Hepatocyte (in vitro differentiated cells): ENCODE data around the gene ITFG1. TPM values are rescaled to one million over a fixed set of nuclear protein-coding genes. Genes with fewer than 3 reads are reported as not detected.
"Not testable (repeated sequence)": the region's sequence is repeated elsewhere in the genome, so short reads cannot be mapped to it uniquely, and the experiment has no call there.

Experiments
- DNase-seq: peaks from one replicate; pipeline ENCODE4 v3.0.0-alpha.2; 2016; ENCODE audit warnings: low spot score
- H2AFZ ChIP-seq: fragments of 200-600 bp; sonication (generic); 2 replicates; pipeline ENCODE4 v1.6.0; 2016; ENCODE audit warnings: antibody characterized with exemption, mild to moderate bottlenecking
- H3K27ac ChIP-seq: fragments of 200-600 bp; sonication (generic); 2 replicates; pipeline ENCODE4 v1.5.1; 2016; ENCODE audit warnings: mild to moderate bottlenecking
- H3K27me3 ChIP-seq: fragments of 200-600 bp; sonication (generic); 2 replicates; pipeline ENCODE4 v1.6.1; 2016
- H3K36me3 ChIP-seq: fragments of 200-600 bp; sonication (generic); replicated peaks from 2 replicates; pipeline ENCODE4 v1.5.1; 2016; ENCODE audit warnings: low read depth; ENCODE audit not compliant: insufficient read depth
- H3K4me1 ChIP-seq: fragments of 200-600 bp; sonication (generic); 2 replicates; pipeline ENCODE4 v1.5.1; 2016; ENCODE audit warnings: mild to moderate bottlenecking, moderate library complexity; ENCODE audit not compliant: insufficient read depth
- H3K4me2 ChIP-seq: fragments of 200-600 bp; sonication (generic); 2 replicates; pipeline ENCODE4 v1.6.0; 2016
- H3K4me3 ChIP-seq: fragments of 200-600 bp; sonication (generic); 2 replicates; pipeline ENCODE4 v1.5.1; 2016; ENCODE audit warnings: mild to moderate bottlenecking
- H3K79me2 ChIP-seq: fragments of 200-600 bp; sonication (generic); 2 replicates; pipeline ENCODE4 v1.6.0; 2017; ENCODE audit warnings: mild to moderate bottlenecking
- H3K9me2 ChIP-seq: fragments of 200-600 bp; sonication (generic); replicated peaks from 2 replicates; pipeline ENCODE4 v1.6.0; 2017; ENCODE audit warnings: mild to moderate bottlenecking; ENCODE audit not compliant: insufficient read depth
- H3K9me3 ChIP-seq: fragments of 200-600 bp; sonication (generic); 2 replicates; pipeline ENCODE4 v1.5.1; 2016; ENCODE audit warnings: low read depth, mild to moderate bottlenecking
- H4K20me1 ChIP-seq: fragments of 200-600 bp; sonication (generic); 2 replicates; pipeline ENCODE4 v1.6.0; 2016; ENCODE audit warnings: mild to moderate bottlenecking; ENCODE audit not compliant: insufficient read depth, poor library complexity, severe bottlenecking
- EZH2 ChIP-seq: fragments of 200-600 bp; sonication (generic); IDR thresholded peaks from 2 replicates; pipeline ENCODE4 v1.6.1; 2016; ENCODE audit warnings: antibody characterized with exemption, mild to moderate bottlenecking, borderline replicate concordance
- EZH2phosphoT487 ChIP-seq: fragments of 200-600 bp; sonication (generic); IDR thresholded peaks from one replicate; pipeline ENCODE4 v1.6.1; 2018; ENCODE audit warnings: antibody characterized with exemption, mild to moderate bottlenecking, low read depth, moderate library complexity; ENCODE audit not compliant: unreplicated experiment, severe bottlenecking
- WGBS: methylation state at CpG from one replicate; pipeline ENCODE4 v1.1.6; 2016; ENCODE audit warnings: low lambda C conversion rate; ENCODE audit errors: missing lambda C conversion rate; 5-methylcytosine and 5-hydroxymethylcytosine counted together
- polyA plus RNA-seq: library from polyadenylated mRNA; unstranded; fragments of >200 nt; fragmentation: Nextera tagmentation; extraction: Ambion mirVana; gene quantifications from 2 replicates; pipeline ENCODE4 v1.2.1, GENCODE V29; 2016
- total RNA-seq: library from RNA; depleted of rRNA; stranded (reverse); fragments of >200 nt; gene quantifications from 2 replicates; pipeline ENCODE4 v1.2.3, GENCODE V29; 2014
- TF ChIP-seq, protein P1 (sequence below): fragments of 200-600 bp; sonication (generic); IDR thresholded peaks from 2 replicates; pipeline ENCODE4 v1.5.1; 2016; ENCODE audit warnings: antibody characterized with exemption, mild to moderate bottlenecking; ENCODE audit not compliant: poor library complexity

Gene ITFG1
- total and polyA plus RNA-seq, 2 experiments from 2014 or later: 87.8 to 91.4 TPM

DNA sequence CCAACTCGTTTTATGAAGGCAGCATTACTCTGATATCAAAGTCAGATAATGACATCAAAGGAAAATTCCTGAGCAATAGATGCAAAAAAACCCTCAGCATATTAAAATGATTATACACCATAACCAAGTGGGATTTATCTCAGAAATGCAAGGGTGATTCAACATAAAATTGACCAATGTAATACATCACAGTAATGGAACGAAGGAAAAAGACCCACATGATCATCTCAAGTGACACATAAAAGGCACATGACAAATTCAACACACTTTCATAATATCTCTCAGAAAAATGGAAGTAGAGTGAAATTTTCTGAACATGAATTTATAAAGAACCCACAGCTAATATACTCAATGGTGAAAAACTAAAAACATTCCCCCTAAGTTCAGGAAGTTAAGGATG, 118.8 kb downstream of the ITFG1 start:
- TF ChIP-seq EZH2 (no peak), EZH2phosphoT487 (no peak)
- TF ChIP-seq, protein P1, sequence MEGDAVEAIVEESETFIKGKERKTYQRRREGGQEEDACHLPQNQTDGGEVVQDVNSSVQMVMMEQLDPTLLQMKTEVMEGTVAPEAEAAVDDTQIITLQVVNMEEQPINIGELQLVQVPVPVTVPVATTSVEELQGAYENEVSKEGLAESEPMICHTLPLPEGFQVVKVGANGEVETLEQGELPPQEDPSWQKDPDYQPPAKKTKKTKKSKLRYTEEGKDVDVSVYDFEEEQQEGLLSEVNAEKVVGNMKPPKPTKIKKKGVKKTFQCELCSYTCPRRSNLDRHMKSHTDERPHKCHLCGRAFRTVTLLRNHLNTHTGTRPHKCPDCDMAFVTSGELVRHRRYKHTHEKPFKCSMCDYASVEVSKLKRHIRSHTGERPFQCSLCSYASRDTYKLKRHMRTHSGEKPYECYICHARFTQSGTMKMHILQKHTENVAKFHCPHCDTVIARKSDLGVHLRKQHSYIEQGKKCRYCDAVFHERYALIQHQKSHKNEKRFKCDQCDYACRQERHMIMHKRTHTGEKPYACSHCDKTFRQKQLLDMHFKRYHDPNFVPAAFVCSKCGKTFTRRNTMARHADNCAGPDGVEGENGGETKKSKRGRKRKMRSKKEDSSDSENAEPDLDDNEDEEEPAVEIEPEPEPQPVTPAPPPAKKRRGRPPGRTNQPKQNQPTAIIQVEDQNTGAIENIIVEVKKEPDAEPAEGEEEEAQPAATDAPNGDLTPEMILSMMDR: no peak
- Histone ChIP-seq H3K4me1 (no peaks in the 10 kb centered on the region), H4K20me1 (no peaks in the 10 kb centered on the region), H3K4me2 (no peak overlapping the region), H2AFZ (no peak overlapping the region), H3K4me3 (no peak overlapping the region), H3K36me3 (no peaks in the 10 kb centered on the region), H3K9me2 (no peaks in the 10 kb centered on the region), H3K27me3 (no peaks in the 10 kb centered on the region), H3K27ac (no peak overlapping the region), H3K79me2 (no peaks in the 10 kb centered on the region), H3K9me3 (peaks cover 4% of the 10 kb centered on the region)
- WGBS: 87% methylated on average over 2 of the region's 2 CpGs
- DNase-seq: no peak

DNA sequence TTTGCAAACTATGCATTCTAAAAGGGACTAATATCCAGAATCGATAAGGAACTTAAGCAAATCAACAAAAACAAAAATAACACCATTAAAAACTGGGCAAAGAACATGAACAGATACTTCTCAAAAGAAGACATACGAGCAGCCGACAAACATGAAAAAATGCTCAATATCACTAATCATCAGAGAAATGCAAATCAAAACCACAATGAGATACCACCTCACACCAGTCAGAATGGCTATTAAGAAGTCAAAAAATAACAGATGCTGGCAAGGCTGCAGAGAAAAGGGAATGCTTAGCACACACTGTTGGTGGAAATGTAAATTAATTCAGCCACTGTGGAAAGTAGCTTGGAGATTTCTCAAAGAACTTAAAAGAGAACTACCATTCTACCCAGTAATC, 130.3 kb downstream of the ITFG1 start:
- not testable (repeated sequence) for H3K27ac ChIP-seq, DNase-seq, H3K27me3 ChIP-seq, H3K9me3 ChIP-seq, H2AFZ ChIP-seq, H3K4me1 ChIP-seq, H3K36me3 ChIP-seq, H3K79me2 ChIP-seq, H3K4me2 ChIP-seq, H4K20me1 ChIP-seq, H3K4me3 ChIP-seq, H3K9me2 ChIP-seq
- 95% methylated on average over 3 of the region's 3 CpGs for WGBS

DNA sequence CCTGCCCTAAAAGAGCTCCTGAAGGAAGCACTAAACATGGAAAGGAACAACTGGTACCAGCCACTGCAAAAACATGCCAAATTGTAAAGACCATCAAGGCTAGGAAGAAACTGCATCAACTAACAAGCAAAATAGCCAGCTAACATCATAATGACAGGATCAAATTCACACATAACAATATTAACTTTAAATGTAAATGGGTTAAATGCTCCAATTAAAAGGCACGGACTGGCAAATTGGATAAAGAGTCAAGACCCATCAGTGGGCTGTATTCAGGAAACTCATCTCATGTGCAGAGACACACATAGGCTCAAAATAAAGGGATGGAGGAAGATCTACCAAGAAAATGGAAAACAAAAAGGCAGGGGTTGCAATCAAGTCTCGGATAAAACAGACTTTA, 136.6 kb downstream of the ITFG1 start:
- H3K9me3 ChIP-seq, H3K27me3 ChIP-seq, H3K4me3 ChIP-seq, DNase-seq, H2AFZ ChIP-seq, H3K4me1 ChIP-seq, H3K9me2 ChIP-seq, H4K20me1 ChIP-seq, H3K79me2 ChIP-seq, H3K36me3 ChIP-seq, H3K4me2 ChIP-seq, H3K27ac ChIP-seq: not testable (repeated sequence)
- 85% methylated on average over 2 of the region's 2 CpGs for WGBS

DNA sequence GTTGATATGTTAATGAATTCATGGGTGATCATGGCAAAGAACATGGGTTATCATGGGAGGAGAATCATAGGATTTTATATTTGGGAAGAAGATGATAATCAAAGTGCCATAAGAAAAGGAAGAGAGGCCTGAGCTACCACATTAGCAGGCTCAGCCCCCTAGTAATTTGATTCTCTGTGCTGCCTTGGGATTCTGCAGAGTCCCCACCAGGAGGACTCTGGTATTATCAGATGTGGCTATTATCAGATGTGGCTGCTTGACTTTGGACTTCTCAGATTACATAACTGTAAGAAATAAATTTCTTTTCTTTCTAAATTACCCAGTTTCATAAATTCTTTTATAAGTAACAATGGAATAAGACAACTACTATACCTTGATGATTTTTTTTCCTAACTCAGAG, 137.6 kb downstream of the ITFG1 start:
- no peak for DNase-seq
- Histone ChIP-seq H3K9me2 (no peaks in the 10 kb centered on the region), H4K20me1 (no peaks in the 10 kb centered on the region), H2AFZ (no peak overlapping the region), H3K27me3 (no peaks in the 10 kb centered on the region), H3K4me2 (no peak overlapping the region), H3K27ac (no peak overlapping the region), H3K9me3 (no peaks in the 10 kb centered on the region), H3K79me2 (no peaks in the 10 kb centered on the region), H3K4me1 (no peaks in the 10 kb centered on the region), H3K4me3 (no peak overlapping the region), H3K36me3 (no peaks in the 10 kb centered on the region)
- TF ChIP-seq EZH2phosphoT487 (no peak), EZH2 (no peak)
- TF ChIP-seq, protein P1: no peak
